Vagina (tissue), 2 donors: Measurements from ENCODE around the gene HTR1E.

Experiments
- POLR2AphosphoS5 ChIP-seq, 2 donors: sonication (generic); formaldehyde crosslinking; IDR thresholded peaks; one replicate each; pipeline ENCODE4 v1.9.0; 2017; ENCODE audit warnings: antibody characterized with exemption in 2 of 2, mild to moderate bottlenecking in 2 of 2, low read depth in 1 of 2; ENCODE audit not compliant: insufficient read depth in 1 of 2
- TF ChIP-seq, protein P1 (sequence below), 3 experiments: fragments of 450-650 bp in 2 of 3; fragments of 200-600 bp in 1 of 3; sonication (generic) in 1 of 3; IDR thresholded peaks; one replicate each; pipeline ENCODE4 v1.5.1; 2017 to 2019; ENCODE audit warnings: antibody characterized with exemption in 3 of 3, mild to moderate bottlenecking in 2 of 3, moderate library complexity in 2 of 3

DNA sequence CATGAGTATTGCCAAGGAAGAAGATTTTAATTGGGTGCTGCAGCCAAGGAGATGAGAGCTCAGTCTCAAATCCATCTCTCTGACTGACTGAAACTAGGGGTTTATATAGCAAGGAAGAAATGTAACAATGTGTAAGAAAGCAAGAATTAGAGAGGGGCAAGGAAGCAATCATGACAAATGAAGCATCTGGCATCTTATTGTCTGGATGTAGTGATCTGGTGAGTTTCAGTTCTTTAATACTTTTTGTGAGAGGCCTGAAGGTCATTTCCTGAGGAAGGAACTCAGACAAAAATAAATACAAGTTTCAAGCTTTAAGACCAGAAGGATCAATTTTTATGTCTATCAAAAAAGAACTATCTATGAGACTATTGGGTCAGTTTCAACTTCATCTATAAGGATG is 64.2 kb downstream of the HTR1E start:
- TF ChIP-seq, protein P1, sequence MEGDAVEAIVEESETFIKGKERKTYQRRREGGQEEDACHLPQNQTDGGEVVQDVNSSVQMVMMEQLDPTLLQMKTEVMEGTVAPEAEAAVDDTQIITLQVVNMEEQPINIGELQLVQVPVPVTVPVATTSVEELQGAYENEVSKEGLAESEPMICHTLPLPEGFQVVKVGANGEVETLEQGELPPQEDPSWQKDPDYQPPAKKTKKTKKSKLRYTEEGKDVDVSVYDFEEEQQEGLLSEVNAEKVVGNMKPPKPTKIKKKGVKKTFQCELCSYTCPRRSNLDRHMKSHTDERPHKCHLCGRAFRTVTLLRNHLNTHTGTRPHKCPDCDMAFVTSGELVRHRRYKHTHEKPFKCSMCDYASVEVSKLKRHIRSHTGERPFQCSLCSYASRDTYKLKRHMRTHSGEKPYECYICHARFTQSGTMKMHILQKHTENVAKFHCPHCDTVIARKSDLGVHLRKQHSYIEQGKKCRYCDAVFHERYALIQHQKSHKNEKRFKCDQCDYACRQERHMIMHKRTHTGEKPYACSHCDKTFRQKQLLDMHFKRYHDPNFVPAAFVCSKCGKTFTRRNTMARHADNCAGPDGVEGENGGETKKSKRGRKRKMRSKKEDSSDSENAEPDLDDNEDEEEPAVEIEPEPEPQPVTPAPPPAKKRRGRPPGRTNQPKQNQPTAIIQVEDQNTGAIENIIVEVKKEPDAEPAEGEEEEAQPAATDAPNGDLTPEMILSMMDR (IDR thresholded peaks at IDR 0.05) = no peak
- TF ChIP-seq POLR2AphosphoS5 (IDR thresholded peaks at IDR 0.05; ENCODE audit: insufficient read depth in 1 of 2, low read depth in 1 of 2) = no peak
